ENCODE data around the gene FAM168A.

DNA sequence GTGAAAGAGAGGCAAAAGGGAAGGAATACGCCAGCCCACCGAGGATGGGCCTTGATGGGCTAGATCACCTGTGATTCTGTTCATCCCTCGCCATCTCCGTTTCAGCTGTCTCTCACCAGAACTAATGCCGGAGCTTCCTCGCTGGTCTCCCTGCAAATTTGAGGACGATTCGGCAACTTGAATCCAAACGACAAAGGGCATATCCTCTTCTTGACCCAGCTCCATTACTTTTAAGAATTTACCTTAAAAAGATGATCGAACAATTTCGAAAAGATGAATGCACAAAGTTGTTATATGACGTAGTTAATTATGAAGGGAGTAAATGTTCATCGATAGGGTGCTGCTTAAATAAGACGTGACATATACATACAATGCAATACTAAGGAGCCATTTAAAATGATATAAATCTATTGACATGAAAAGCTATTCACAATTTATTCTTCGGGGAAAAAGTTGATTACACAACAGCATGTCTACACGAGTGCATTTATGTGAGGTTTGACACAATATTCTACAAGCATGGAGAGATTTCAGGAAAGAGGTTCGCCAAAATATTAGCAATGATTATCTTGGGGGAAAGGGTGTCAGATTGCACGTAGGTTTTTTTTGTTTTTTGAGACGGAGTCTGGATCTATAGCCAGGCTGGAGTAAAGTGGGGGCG is 937 bp upstream of the FAM168A start:
- TF ChIP-seq POLR2A (IDR thresholded peaks at IDR 0.05; ENCODE audit: low read depth, low read length) (no peak), RELA (IDR thresholded peaks at IDR 0.05; ENCODE audit: borderline replicate concordance, partially characterized antibody) (no peak), PML (IDR thresholded peaks at IDR 0.05; ENCODE audit: low read length) (no peak), SRF (IDR thresholded peaks at IDR 0.05; ENCODE audit: low read depth in 2 of 2, low read length in 2 of 2) (no peak), TCF3 (IDR thresholded peaks at IDR 0.05; ENCODE audit: borderline replicate concordance, insufficient read depth, low read depth, low read length) (no peak), CREM (IDR thresholded peaks at IDR 0.05; ENCODE audit: low read depth) (no peak), RCOR1 (conservative IDR thresholded peaks at IDR 0.05; ENCODE audit: low read depth, low read length) (no peak), SUZ12 (IDR thresholded peaks at IDR 0.05; ENCODE audit: unreplicated experiment) (no peak), EP300 (IDR thresholded peaks at IDR 0.05; ENCODE audit: borderline replicate concordance in 1 of 2, control insufficient read depth in 1 of 2, low read depth in 2 of 2, low read length in 2 of 2) (no peak)
- TF ChIP-seq, protein P1, sequence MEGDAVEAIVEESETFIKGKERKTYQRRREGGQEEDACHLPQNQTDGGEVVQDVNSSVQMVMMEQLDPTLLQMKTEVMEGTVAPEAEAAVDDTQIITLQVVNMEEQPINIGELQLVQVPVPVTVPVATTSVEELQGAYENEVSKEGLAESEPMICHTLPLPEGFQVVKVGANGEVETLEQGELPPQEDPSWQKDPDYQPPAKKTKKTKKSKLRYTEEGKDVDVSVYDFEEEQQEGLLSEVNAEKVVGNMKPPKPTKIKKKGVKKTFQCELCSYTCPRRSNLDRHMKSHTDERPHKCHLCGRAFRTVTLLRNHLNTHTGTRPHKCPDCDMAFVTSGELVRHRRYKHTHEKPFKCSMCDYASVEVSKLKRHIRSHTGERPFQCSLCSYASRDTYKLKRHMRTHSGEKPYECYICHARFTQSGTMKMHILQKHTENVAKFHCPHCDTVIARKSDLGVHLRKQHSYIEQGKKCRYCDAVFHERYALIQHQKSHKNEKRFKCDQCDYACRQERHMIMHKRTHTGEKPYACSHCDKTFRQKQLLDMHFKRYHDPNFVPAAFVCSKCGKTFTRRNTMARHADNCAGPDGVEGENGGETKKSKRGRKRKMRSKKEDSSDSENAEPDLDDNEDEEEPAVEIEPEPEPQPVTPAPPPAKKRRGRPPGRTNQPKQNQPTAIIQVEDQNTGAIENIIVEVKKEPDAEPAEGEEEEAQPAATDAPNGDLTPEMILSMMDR (IDR thresholded peaks at IDR 0.05 in 2 of 3, conservative IDR thresholded peaks at IDR 0.05 in 1 of 3; ENCODE audit: control insufficient read depth in 2 of 3, extremely low read depth in 1 of 3, insufficient read depth in 1 of 3, low read depth in 3 of 3, low read length in 3 of 3) = no peak
- TF ChIP-seq, protein P2, sequence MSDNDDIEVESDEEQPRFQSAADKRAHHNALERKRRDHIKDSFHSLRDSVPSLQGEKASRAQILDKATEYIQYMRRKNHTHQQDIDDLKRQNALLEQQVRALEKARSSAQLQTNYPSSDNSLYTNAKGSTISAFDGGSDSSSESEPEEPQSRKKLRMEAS (IDR thresholded peaks at IDR 0.05; ENCODE audit: low read depth, low read length) = no peak
- TF ChIP-seq, protein P3, sequence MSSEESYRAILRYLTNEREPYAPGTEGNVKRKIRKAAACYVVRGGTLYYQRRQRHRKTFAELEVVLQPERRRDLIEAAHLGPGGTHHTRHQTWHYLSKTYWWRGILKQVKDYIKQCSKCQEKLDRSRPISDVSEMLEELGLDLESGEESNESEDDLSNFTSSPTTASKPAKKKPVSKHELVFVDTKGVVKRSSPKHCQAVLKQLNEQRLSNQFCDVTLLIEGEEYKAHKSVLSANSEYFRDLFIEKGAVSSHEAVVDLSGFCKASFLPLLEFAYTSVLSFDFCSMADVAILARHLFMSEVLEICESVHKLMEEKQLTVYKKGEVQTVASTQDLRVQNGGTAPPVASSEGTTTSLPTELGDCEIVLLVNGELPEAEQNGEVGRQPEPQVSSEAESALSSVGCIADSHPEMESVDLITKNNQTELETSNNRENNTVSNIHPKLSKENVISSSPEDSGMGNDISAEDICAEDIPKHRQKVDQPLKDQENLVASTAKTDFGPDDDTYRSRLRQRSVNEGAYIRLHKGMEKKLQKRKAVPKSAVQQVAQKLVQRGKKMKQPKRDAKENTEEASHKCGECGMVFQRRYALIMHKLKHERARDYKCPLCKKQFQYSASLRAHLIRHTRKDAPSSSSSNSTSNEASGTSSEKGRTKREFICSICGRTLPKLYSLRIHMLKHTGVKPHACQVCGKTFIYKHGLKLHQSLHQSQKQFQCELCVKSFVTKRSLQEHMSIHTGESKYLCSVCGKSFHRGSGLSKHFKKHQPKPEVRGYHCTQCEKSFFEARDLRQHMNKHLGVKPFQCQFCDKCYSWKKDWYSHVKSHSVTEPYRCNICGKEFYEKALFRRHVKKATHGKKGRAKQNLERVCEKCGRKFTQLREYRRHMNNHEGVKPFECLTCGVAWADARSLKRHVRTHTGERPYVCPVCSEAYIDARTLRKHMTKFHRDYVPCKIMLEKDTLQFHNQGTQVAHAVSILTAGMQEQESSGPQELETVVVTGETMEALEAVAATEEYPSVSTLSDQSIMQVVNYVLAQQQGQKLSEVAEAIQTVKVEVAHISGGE (CRISPR knock-in tag; IDR thresholded peaks at IDR 0.05) = no peak
